ENCODE results near the gene RSPH10B2. TPM values are rescaled to one million over a fixed set of nuclear protein-coding genes. Genes with fewer than 3 reads are reported as not detected.
"Not testable (repeated sequence)": the region's sequence is repeated elsewhere in the genome, so short reads cannot be mapped to it uniquely, and the experiment has no call there.

The RSPH10B2 gene
- total RNA-seq, 1 donor from 2014 or later: 0.59 TPM

DNA sequence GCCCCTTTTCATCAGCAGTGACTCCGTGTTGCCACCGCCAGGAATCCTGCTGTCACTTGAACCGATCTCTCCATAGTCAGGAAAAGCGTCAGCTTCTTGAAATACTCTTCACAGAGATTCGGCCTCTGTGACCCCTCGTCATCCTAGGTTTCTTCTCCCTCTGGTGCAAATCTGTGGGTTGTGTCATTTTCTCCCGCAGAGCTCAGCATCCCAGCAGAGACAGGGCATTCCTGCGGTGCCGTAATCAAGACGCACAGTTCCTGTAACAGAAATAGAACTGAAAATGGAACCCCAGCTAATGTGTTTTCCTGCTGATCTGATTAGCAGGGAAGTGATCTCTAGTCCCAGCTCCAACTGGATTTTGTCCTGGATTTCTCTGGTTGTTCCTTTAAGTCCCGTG, 40.4 kb downstream of the RSPH10B2 start:
- not testable (repeated sequence) for H3K36me3 ChIP-seq (ENCODE audit: insufficient read depth, low read length); H3K4me1 ChIP-seq (ENCODE audit: insufficient read depth, low read length); H3K9me3 Mint-ChIP-seq (ENCODE audit: unreplicated experiment); H3K4me3 Mint-ChIP-seq (ENCODE audit: unreplicated experiment); FAIRE-seq; H3K27me3 Mint-ChIP-seq (ENCODE audit: low read depth, unreplicated experiment); H3K4me1 Mint-ChIP-seq (ENCODE audit: low read depth, unreplicated experiment); H4K20me1 ChIP-seq (ENCODE audit: insufficient read depth, low read length); H3K27me3 ChIP-seq (ENCODE audit: insufficient read depth, low read length); H3K36me3 Mint-ChIP-seq (ENCODE audit: low read depth, unreplicated experiment); DNase-seq (ENCODE audit: low read depth); H3K4me2 ChIP-seq (ENCODE audit: low read length); H3K9me3 ChIP-seq (ENCODE audit: insufficient read depth, low read depth, low read length); H2AFZ ChIP-seq (ENCODE audit: low read depth, low read length); H3K27ac Mint-ChIP-seq (ENCODE audit: unreplicated experiment); H3K79me2 ChIP-seq (ENCODE audit: insufficient read depth, low read length); H3K9ac ChIP-seq (ENCODE audit: low read length); H3K4me3 ChIP-seq (ENCODE audit: insufficient read depth, low read depth, low read length)
- H3K27ac ChIP-seq (ENCODE audit: low read depth, low read length): peak overlapping the region; percentile 42

DNA sequence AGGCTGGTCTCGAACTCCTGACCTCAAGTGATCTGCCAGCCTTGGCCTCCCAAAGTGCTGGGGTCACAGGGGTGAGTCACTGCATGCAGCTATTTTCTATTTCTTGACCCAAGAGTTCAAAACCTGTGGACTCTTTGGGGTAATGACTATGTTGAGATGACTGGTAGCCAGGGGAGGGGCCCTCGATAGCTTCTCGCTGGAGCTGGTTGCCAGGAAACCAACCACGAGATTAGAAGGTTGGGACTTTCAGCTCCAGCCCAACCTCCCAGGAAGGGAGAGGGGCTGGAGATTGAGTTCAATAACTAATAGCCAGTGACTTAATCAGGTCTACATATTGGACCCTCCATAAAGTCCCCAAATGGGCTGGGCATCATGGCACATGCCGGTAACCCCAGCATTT, 43.3 kb downstream of the RSPH10B2 start:
- not testable (repeated sequence) for FAIRE-seq; H3K36me3 Mint-ChIP-seq (ENCODE audit: low read depth, unreplicated experiment); H3K27me3 Mint-ChIP-seq (ENCODE audit: low read depth, unreplicated experiment); H3K4me3 ChIP-seq (ENCODE audit: insufficient read depth, low read depth, low read length); H3K9ac ChIP-seq (ENCODE audit: low read length); H3K27ac Mint-ChIP-seq (ENCODE audit: unreplicated experiment); H3K79me2 ChIP-seq (ENCODE audit: insufficient read depth, low read length); H3K9me3 Mint-ChIP-seq (ENCODE audit: unreplicated experiment); H3K4me1 ChIP-seq (ENCODE audit: insufficient read depth, low read length); H4K20me1 ChIP-seq (ENCODE audit: insufficient read depth, low read length); H2AFZ ChIP-seq (ENCODE audit: low read depth, low read length); H3K27ac ChIP-seq (ENCODE audit: low read depth, low read length); H3K36me3 ChIP-seq (ENCODE audit: insufficient read depth, low read length); H3K4me3 Mint-ChIP-seq (ENCODE audit: unreplicated experiment); H3K4me1 Mint-ChIP-seq (ENCODE audit: low read depth, unreplicated experiment); H3K27me3 ChIP-seq (ENCODE audit: insufficient read depth, low read length); H3K4me2 ChIP-seq (ENCODE audit: low read length); DNase-seq (ENCODE audit: low read depth); H3K9me3 ChIP-seq (ENCODE audit: insufficient read depth, low read depth, low read length)

DNA sequence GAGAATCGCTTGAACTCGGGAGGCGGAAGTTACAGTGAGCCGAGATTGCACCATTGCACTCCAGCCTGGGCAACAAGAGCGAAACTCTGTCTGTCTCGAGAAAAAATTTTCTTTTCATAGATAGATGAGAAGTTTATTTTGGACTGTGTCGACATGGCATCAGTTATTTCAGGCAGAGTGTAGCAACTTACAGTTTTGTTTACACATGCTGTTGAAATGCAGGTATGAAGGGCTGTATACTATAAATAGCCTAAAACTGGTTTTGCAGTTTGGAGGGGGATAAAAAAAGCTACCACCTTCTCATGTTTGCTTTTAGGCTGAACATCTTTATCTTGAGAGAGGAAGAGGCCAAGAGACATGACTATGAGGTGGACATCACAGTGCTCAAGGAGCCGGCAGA, 44.1 kb downstream of the RSPH10B2 start:
- H3K27me3 Mint-ChIP-seq (ENCODE audit: low read depth, unreplicated experiment); FAIRE-seq: not testable (repeated sequence)

DNA sequence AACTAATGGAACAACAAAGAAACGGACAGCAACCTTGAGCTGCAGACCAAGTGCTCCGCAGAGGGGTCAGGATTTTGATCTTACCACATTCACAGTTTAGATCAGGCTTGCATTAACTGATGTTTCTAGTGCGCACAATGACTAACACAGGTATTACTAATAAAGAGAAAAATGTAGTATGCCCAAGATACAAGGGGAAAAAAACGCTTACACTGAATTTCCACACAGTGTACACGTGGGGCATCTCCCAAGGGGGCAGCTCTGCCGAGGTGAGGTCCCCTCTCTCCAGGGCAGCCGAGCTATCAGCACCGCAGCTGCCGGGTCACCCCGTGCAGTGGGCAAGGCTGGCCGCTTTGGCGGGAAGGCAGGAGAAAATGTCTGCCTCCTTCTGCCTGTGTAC, 46.0 kb downstream of the RSPH10B2 start:
- H3K27me3 ChIP-seq (ENCODE audit: insufficient read depth, low read length); FAIRE-seq; H3K36me3 Mint-ChIP-seq (ENCODE audit: low read depth, unreplicated experiment); DNase-seq (ENCODE audit: low read depth); H3K27me3 Mint-ChIP-seq (ENCODE audit: low read depth, unreplicated experiment); H3K27ac Mint-ChIP-seq (ENCODE audit: unreplicated experiment); H3K4me3 ChIP-seq (ENCODE audit: insufficient read depth, low read depth, low read length); H4K20me1 ChIP-seq (ENCODE audit: insufficient read depth, low read length); H3K9me3 ChIP-seq (ENCODE audit: insufficient read depth, low read depth, low read length); H3K79me2 ChIP-seq (ENCODE audit: insufficient read depth, low read length); H3K27ac ChIP-seq (ENCODE audit: low read depth, low read length); H3K9ac ChIP-seq (ENCODE audit: low read length); H3K4me2 ChIP-seq (ENCODE audit: low read length); H2AFZ ChIP-seq (ENCODE audit: low read depth, low read length); H3K4me1 Mint-ChIP-seq (ENCODE audit: low read depth, unreplicated experiment); H3K4me3 Mint-ChIP-seq (ENCODE audit: unreplicated experiment); H3K9me3 Mint-ChIP-seq (ENCODE audit: unreplicated experiment); H3K36me3 ChIP-seq (ENCODE audit: insufficient read depth, low read length); H3K4me1 ChIP-seq (ENCODE audit: insufficient read depth, low read length): not testable (repeated sequence)

More for the DNA sequence above, 44.1 kb downstream of the RSPH10B2 start:
- not testable (repeated sequence) for H3K36me3 ChIP-seq (ENCODE audit: insufficient read depth, low read length); H4K20me1 ChIP-seq (ENCODE audit: insufficient read depth, low read length); DNase-seq (ENCODE audit: low read depth); H3K4me1 Mint-ChIP-seq (ENCODE audit: low read depth, unreplicated experiment); H3K4me3 ChIP-seq (ENCODE audit: insufficient read depth, low read depth, low read length); H3K27ac Mint-ChIP-seq (ENCODE audit: unreplicated experiment); H3K79me2 ChIP-seq (ENCODE audit: insufficient read depth, low read length); H3K9me3 ChIP-seq (ENCODE audit: insufficient read depth, low read depth, low read length); H3K9ac ChIP-seq (ENCODE audit: low read length); H3K4me2 ChIP-seq (ENCODE audit: low read length); H2AFZ ChIP-seq (ENCODE audit: low read depth, low read length); H3K27me3 ChIP-seq (ENCODE audit: insufficient read depth, low read length); H3K9me3 Mint-ChIP-seq (ENCODE audit: unreplicated experiment); H3K36me3 Mint-ChIP-seq (ENCODE audit: low read depth, unreplicated experiment); H3K27ac ChIP-seq (ENCODE audit: low read depth, low read length); H3K4me3 Mint-ChIP-seq (ENCODE audit: unreplicated experiment); H3K4me1 ChIP-seq (ENCODE audit: insufficient read depth, low read length)

DNA sequence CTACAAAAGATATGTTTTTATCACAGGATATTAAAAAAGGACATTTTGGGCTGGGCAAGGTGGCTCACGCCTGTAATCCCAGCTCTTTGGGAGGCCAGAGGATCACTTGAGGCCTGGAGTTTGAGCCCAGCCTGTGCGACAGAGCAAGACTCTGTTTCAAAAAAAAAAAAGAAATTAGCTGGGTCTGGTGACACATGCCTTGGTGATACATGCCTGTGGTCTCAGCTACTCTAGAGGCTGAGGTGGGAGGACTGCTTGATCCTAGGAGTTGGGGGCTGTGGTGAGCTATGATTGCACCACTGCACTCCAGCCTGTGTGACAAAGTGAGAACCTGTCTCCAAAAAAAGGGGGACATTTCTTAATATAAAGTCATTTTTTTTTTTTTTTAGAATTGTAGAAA, 46.4 kb downstream of the RSPH10B2 start:
- H3K27ac ChIP-seq (ENCODE audit: low read depth, low read length): not testable (repeated sequence)

DNA sequence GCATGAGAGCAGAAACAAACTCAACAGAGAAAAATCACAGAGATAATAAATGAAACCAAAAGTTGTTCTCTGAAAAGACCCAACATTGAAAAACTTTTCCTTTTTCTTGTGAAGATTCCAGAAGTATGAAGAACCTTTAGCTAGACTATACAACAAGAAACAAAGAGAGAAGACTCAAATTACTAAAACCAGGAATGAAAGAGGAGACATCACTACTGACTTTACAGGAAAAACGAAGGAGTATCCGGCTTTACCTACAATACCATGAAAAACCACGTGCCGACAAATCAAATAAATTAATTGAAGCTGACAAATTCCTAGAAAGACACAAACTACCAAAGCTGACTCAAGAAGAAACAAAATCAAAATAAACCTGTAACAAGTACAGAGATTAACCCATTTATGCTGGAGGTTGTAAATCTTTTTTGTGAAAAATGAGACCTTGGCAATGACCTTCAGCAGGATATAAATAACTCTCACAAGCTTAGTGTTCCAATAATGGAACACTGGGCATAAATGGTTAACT, 53.6 kb downstream of the RSPH10B2 start:
- not testable (repeated sequence) for H3K27ac ChIP-seq (ENCODE audit: low read depth, low read length); H3K27me3 Mint-ChIP-seq (ENCODE audit: low read depth, unreplicated experiment); H3K27me3 ChIP-seq (ENCODE audit: insufficient read depth, low read length); H3K4me2 ChIP-seq (ENCODE audit: low read length); H3K9ac ChIP-seq (ENCODE audit: low read length); H3K4me1 Mint-ChIP-seq (ENCODE audit: low read depth, unreplicated experiment); H4K20me1 ChIP-seq (ENCODE audit: insufficient read depth, low read length); H3K36me3 Mint-ChIP-seq (ENCODE audit: low read depth, unreplicated experiment); H3K9me3 Mint-ChIP-seq (ENCODE audit: unreplicated experiment); H3K4me1 ChIP-seq (ENCODE audit: insufficient read depth, low read length); H3K4me3 Mint-ChIP-seq (ENCODE audit: unreplicated experiment); H3K9me3 ChIP-seq (ENCODE audit: insufficient read depth, low read depth, low read length); H3K79me2 ChIP-seq (ENCODE audit: insufficient read depth, low read length); H2AFZ ChIP-seq (ENCODE audit: low read depth, low read length); H3K4me3 ChIP-seq (ENCODE audit: insufficient read depth, low read depth, low read length); H3K27ac Mint-ChIP-seq (ENCODE audit: unreplicated experiment); DNase-seq (ENCODE audit: low read depth); H3K36me3 ChIP-seq (ENCODE audit: insufficient read depth, low read length); FAIRE-seq

More for the DNA sequence above, 46.4 kb downstream of the RSPH10B2 start:
- not testable (repeated sequence) for H3K9me3 Mint-ChIP-seq (ENCODE audit: unreplicated experiment); H3K9ac ChIP-seq (ENCODE audit: low read length); H3K4me1 Mint-ChIP-seq (ENCODE audit: low read depth, unreplicated experiment); H3K79me2 ChIP-seq (ENCODE audit: insufficient read depth, low read length); H3K4me2 ChIP-seq (ENCODE audit: low read length); H3K36me3 ChIP-seq (ENCODE audit: insufficient read depth, low read length); H3K4me3 Mint-ChIP-seq (ENCODE audit: unreplicated experiment); H3K4me3 ChIP-seq (ENCODE audit: insufficient read depth, low read depth, low read length); H3K27ac Mint-ChIP-seq (ENCODE audit: unreplicated experiment); H3K36me3 Mint-ChIP-seq (ENCODE audit: low read depth, unreplicated experiment); FAIRE-seq; H2AFZ ChIP-seq (ENCODE audit: low read depth, low read length); H4K20me1 ChIP-seq (ENCODE audit: insufficient read depth, low read length); H3K27me3 ChIP-seq (ENCODE audit: insufficient read depth, low read length); H3K9me3 ChIP-seq (ENCODE audit: insufficient read depth, low read depth, low read length); H3K27me3 Mint-ChIP-seq (ENCODE audit: low read depth, unreplicated experiment); H3K4me1 ChIP-seq (ENCODE audit: insufficient read depth, low read length); DNase-seq (ENCODE audit: low read depth)

All from astrocyte (in vitro differentiated cells and primary cell).